Peyer's patch (tissue), 4 donors: Measurements from ENCODE around the gene EPB41L3.

ENCODE experiments used
- CTCF ChIP-seq, 6 experiments: fragments of 450-650 bp in 4 of 6; fragments of 200-600 bp in 2 of 6; sonication (generic) in 1 of 6; IDR thresholded peaks; one replicate each; pipeline ENCODE4 v1.5.1; 2017 to 2019; ENCODE audit warnings: antibody characterized with exemption in 6 of 6, mild to moderate bottlenecking in 3 of 6, moderate library complexity in 1 of 6
- POLR2A ChIP-seq, 2 donors: fragments of 450-650 bp; IDR thresholded peaks; one replicate each; pipeline ENCODE4 v1.5.1; 2017; ENCODE audit warnings: antibody characterized with exemption in 2 of 2, mild to moderate bottlenecking in 2 of 2, moderate library complexity in 2 of 2

- TF ChIP-seq POLR2A (IDR thresholded peaks at IDR 0.05): no peak
- TF ChIP-seq CTCF (IDR thresholded peaks at IDR 0.05): no peak
Observed at GRCh38 chr18:5527603-5528002, 16.2 kb downstream of the EPB41L3 start.
